Measurements from ENCODE around the gene CCNDBP1. TPM values are rescaled to one million over a fixed set of nuclear protein-coding genes. Genes with fewer than 3 reads are reported as not detected.

The CCNDBP1 gene
- total RNA-seq, 1 donor from 2014 or later: 39.0 TPM

GRCh38 chr15:43226436-43227305 lies 41.5 kb downstream of the CCNDBP1 start:
- Histone ChIP-seq H3K4me3 (ENCODE audit: low read depth, low read length) (no peak overlapping the region), H3K27me3 (ENCODE audit: control insufficient read depth, insufficient read depth, low read length) (no peaks in the 10 kb centered on the region), H3K36me3 (ENCODE audit: control insufficient read depth, insufficient read depth, low read length) (no peaks in the 10 kb centered on the region)
- FAIRE-seq (no peak), DNase-seq (ENCODE audit: low read depth) (no peak)
- TF ChIP-seq CTCF (IDR thresholded peaks at IDR 0.05; ENCODE audit: insufficient read depth, low read length, severe bottlenecking): no peak

GRCh38 chr15:43229977-43230376 lies 44.8 kb downstream of the CCNDBP1 start:
- Histone ChIP-seq H3K4me3 (ENCODE audit: low read depth, low read length) (no peak overlapping the region), H3K27me3 (ENCODE audit: control insufficient read depth, insufficient read depth, low read length) (no peaks in the 10 kb centered on the region), H3K36me3 (ENCODE audit: control insufficient read depth, insufficient read depth, low read length) (no peaks in the 10 kb centered on the region)
- DNase-seq (ENCODE audit: low read depth) (no peak), FAIRE-seq (peak; percentile 66)
- TF ChIP-seq CTCF (IDR thresholded peaks at IDR 0.05; ENCODE audit: insufficient read depth, low read length, severe bottlenecking): no peak

- no peaks in the 10 kb centered on the region for H3K36me3 ChIP-seq (ENCODE audit: control insufficient read depth, insufficient read depth, low read length)
- DNase-seq (ENCODE audit: low read depth) (no peak), FAIRE-seq (no peak)
- no peak overlapping the region for H3K4me3 ChIP-seq (ENCODE audit: low read depth, low read length)
- H3K27me3 ChIP-seq (ENCODE audit: control insufficient read depth, insufficient read depth, low read length): no peaks in the 10 kb centered on the region
- no peak for TF ChIP-seq CTCF (IDR thresholded peaks at IDR 0.05; ENCODE audit: insufficient read depth, low read length, severe bottlenecking)
Measured at GRCh38 chr15:43230640-43231115, 45.5 kb downstream of the CCNDBP1 start.

GRCh38 chr15:43232289-43232874 lies 47.2 kb downstream of the CCNDBP1 start:
- no peak for TF ChIP-seq CTCF (IDR thresholded peaks at IDR 0.05; ENCODE audit: insufficient read depth, low read length, severe bottlenecking)
- no peaks in the 10 kb centered on the region for H3K36me3 ChIP-seq (ENCODE audit: control insufficient read depth, insufficient read depth, low read length)
- DNase-seq (ENCODE audit: low read depth): no peak
- H3K4me3 ChIP-seq (ENCODE audit: low read depth, low read length): no peak overlapping the region
- FAIRE-seq: no peak
- H3K27me3 ChIP-seq (ENCODE audit: control insufficient read depth, insufficient read depth, low read length): no peaks in the 10 kb centered on the region

- H3K4me3 ChIP-seq (ENCODE audit: low read depth, low read length): no peak overlapping the region
- FAIRE-seq: no peak
- no peaks in the 10 kb centered on the region for H3K27me3 ChIP-seq (ENCODE audit: control insufficient read depth, insufficient read depth, low read length)
- TF ChIP-seq CTCF (IDR thresholded peaks at IDR 0.05; ENCODE audit: insufficient read depth, low read length, severe bottlenecking): no peak
- H3K36me3 ChIP-seq (ENCODE audit: control insufficient read depth, insufficient read depth, low read length): no peaks in the 10 kb centered on the region
- DNase-seq (ENCODE audit: low read depth): no peak
Measured at GRCh38 chr15:43235536-43235935, 50.3 kb downstream of the CCNDBP1 start.
